ENCODE data around the gene SLC41A3. TPM values are rescaled to one million over a fixed set of nuclear protein-coding genes. Genes with fewer than 3 reads are reported as not detected.

Gene SLC41A3
- polyA plus RNA-seq, 3 donors = 75.0 to 80.6 (median 77.2) TPM

DNA sequence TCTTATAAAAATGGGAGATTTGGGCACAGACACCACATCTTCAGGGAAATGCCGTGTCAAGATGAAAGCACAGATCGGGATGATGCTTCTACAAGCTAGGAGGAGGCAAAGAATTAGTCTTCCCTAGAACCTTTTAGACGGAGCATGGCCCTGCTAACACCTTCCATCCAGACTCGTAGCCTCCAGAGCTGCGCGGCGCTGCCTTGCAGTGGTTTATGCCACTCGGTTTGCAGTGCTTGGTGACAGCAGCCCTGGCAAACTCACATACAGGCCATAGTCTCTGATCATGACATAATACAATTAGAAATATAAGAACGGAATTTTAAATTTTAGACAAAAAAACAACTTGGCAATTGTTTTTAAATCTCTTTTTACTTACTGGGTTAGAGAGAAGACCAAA is 37.1 kb upstream of the SLC41A3 start:
- DNase-seq (ENCODE audit: low read depth in 3 of 3, low spot score in 2 of 3) = no peak

- no peak for DNase-seq (ENCODE audit: low read depth in 3 of 3, low spot score in 2 of 3)
Observed at GRCh38 chr3:126119976-126120375, 36.1 kb upstream of the SLC41A3 start.

- DNase-seq (ENCODE audit: low read depth in 3 of 3, low spot score in 2 of 3) = no peak
Observed at GRCh38 chr3:126119008-126119675, 35.2 kb upstream of the SLC41A3 start.

- DNase-seq (ENCODE audit: low read depth in 3 of 3, low spot score in 2 of 3) = no peak
Observed at GRCh38 chr3:126118591-126118990, 34.7 kb upstream of the SLC41A3 start.

DNA sequence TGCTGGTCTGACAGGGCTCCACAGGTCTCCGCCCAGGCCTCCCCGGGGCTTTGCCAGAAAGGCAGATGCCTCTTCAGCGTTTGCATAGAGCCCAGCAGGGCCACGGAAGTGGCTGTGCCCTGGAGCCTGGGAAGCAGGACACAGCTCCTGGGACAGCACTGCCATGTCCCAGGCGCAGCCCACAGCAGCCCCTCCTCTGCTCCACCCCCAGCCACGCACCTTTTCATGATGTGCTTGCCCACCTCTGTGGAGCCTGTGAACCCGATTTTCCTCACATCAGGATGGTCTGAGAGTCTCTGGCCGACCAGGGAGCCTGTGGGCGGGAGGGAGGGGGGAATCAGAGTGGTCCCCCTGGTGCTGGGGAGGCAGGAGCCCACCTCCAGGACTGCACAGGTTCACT is 33.9 kb upstream of the SLC41A3 start:
- DNase-seq (ENCODE audit: low read depth in 3 of 3, low spot score in 2 of 3) = no peak

DNA sequence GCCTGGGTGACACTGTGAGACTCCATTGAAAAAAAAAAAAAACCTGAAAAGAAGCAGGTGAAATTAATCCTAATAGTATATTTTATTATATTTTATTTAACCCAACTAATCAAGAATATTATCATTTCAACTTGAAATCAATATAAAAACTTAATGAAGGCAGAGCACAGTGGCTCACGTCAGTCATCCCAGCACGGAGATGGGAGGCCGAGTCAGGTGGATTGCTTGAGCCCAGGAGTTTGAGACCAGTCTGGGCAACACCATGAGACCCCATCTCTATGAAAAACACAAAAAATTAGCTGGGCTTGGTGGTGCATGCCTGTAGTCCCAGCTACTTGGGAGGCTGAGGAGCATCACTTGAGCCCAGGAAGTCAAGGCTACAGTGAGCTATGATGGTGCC is 33.3 kb upstream of the SLC41A3 start:
- no peak for DNase-seq (ENCODE audit: low read depth in 3 of 3, low spot score in 2 of 3)

GRCh38 chr3:126116526-126116925 is 32.6 kb upstream of the SLC41A3 start:
- no peak for DNase-seq (ENCODE audit: low read depth in 3 of 3, low spot score in 2 of 3)

DNA sequence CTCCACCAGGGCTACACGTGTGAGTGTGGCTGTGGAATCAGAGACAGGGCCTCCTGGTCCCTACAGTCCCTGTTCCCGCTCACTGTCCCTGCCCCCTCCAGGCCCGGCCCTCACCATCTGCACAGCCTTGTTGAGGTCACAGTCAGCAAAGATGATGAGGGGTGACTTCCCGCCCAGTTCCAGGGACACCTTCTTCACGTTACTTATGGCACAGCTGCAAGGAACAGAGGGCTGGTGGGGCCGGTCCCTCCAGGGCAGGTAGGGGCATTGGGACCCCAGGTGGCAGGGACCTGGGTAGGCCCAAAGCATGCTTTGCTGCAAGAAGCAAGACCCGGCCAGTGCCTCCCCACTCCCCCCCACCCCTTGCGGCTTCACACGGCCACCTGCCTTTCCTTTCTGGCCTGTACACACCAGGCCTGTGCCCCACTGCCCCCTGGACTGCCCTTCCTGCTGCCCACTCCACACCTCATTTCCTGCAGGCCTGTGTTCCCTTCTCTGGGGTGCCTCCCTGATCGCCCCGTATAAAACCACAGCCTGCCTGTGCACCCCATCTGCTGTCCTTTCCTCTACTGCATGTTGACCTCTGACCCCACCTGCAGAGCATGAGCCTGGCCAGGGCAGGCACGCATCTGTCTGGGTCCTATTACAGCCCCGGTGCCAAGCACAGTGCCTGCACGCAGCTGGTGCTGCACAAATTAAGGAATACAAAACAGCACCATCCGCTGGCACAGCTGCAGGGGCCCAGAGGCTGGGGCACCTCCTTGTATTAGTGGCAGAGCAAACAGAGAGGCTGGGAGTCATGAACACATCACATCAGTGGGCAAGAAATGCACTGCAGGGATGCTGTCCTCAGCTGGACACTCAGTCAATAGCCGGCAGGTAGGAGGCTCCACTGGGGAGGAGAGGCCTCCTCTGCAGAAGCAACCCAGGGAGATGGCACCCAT is 30.8 kb upstream of the SLC41A3 start:
- DNase-seq (ENCODE audit: low read depth in 3 of 3, low spot score in 2 of 3) = no peak

DNA sequence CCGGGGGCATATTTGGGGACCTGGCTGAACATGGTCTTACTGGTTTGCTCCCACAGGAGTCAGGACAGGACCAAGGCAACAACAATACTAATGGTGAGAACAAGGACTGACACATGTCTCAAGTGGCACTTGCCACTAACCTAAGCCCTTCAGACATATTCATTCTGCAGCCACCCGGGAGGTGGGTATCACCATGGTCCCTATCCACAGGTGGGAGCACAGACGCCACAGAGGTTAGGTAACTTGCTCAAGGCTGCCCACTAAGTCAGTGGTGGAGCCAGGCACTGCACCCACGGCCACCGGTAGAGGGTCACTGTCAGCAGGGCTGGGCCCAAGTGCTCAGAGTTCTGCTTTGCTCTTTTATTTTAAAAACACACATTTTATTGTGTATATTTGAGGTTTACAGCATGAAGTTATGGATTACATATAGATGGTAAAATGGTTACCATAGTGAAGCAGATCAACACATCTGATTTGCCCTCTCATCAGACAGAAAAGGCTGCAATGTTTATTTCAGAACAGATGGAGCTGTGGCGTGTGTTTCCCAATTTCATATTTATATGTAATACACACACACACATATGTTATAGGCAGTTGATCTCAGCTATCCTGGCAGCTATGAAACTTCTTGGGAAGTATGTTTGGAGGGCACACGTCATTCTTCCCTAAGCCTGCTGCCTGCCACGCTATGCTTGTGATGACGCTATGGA is 30.0 kb upstream of the SLC41A3 start:
- no peak for DNase-seq (ENCODE audit: low read depth in 3 of 3, low spot score in 2 of 3)

- DNase-seq (ENCODE audit: low read depth in 3 of 3, low spot score in 2 of 3) = no peak
Observed at GRCh38 chr3:126113238-126113555, 29.3 kb upstream of the SLC41A3 start.

DNA sequence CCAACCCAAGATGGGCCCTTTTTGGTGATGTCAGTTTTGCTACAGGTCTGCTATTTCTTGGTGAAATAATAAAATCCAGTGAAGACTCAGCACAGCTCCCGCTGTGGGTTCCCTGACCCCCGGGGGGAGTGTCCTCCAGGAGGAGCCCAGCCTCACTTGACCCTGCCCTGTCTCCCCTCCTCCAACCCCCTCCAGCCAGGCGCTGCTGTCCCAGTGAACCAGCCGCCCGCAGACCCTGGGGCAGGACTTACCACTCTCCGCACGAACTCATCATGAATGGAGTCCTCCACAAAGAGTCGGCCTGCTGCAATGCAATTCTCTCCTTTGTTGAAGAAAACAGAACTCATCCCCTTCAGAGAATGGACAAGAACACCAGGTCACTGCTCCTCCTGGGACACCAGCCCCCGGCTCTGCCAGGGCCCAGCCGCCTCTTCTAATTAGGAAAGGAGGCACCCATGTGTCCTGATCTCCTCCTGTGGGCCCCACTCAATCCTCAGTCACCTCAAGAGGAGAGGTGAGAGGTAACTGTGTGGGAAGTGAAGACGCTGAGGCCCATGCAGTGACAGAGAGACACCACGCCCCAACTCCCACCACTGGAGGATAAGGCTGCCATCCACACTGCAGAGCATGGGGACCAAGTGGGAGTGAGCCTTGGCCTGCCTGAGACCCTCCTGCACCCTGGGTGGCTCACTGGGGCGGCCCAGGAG is 28.8 kb upstream of the SLC41A3 start:
- DNase-seq (ENCODE audit: low read depth in 3 of 3, low spot score in 2 of 3) = no peak

- DNase-seq (ENCODE audit: low read depth in 3 of 3, low spot score in 2 of 3) = no peak
Observed at GRCh38 chr3:126111566-126112475, 27.9 kb upstream of the SLC41A3 start.

DNA sequence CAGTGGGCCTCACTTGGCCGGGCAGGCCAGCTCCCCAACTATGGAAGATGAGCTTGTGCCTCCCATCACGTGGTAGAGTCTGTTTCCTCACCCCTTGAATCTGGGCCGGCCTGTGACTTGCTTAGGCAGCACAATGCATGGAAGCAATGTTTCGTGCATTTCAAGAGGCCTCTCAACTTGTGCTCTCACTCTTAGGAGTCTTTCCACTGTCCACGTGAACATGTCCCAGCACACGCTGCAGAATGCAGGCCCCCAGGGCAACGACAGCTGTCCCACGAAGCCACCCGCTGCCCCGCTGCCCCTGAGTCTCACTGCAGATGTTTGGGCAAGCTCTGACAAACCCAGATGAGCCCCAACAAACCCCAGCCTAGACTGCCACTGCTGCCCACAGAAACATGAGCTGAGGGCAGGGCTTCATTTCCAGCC is 27.2 kb upstream of the SLC41A3 start:
- DNase-seq (ENCODE audit: low read depth in 3 of 3, low spot score in 2 of 3) = no peak

GRCh38 chr3:126110431-126111125 is 26.7 kb upstream of the SLC41A3 start:
- DNase-seq (ENCODE audit: low read depth in 3 of 3, low spot score in 2 of 3) = no peak

GRCh38 chr3:126109880-126110235 is 25.9 kb upstream of the SLC41A3 start:
- no peak for DNase-seq (ENCODE audit: low read depth in 3 of 3, low spot score in 2 of 3)

DNA sequence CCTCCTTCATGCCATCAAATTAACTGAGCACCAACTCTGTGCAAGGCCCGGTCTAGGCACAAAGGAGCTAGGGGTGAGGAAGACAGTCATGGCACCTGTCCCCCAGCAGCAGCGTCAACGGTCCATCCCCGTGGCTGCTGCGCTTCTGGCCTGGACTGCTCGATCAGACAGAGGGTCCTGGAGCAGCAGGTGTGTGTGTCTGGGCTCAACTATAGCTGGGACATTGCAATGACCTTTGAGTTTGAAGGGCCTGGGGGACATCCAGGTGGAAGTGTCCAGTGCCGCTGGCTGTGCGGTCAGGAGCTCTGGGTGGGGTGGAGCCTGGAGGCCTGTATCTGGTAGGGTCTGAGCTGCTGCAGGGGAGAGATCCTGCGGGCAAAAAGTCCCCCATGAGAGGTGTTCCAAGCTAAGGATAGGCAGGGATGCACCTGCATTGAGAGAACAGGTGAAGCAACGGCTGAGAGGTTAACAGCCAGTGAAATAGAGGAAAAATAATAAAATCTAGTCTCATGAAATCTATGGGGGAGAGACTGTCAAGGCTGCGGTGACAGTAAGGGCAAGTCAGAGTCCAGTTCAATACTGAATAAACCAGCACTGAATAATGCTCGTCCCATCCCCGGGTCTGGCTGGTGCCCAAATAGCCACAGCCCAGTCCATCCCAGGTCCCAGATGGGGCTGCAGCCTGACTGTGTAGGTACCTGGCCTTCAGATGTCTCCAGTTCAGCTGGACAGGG is 25.4 kb upstream of the SLC41A3 start:
- DNase-seq (ENCODE audit: low read depth in 3 of 3, low spot score in 2 of 3) = no peak

- no peak for DNase-seq (ENCODE audit: low read depth in 3 of 3, low spot score in 2 of 3)
Observed at GRCh38 chr3:126108676-126109050, 24.7 kb upstream of the SLC41A3 start.

DNA sequence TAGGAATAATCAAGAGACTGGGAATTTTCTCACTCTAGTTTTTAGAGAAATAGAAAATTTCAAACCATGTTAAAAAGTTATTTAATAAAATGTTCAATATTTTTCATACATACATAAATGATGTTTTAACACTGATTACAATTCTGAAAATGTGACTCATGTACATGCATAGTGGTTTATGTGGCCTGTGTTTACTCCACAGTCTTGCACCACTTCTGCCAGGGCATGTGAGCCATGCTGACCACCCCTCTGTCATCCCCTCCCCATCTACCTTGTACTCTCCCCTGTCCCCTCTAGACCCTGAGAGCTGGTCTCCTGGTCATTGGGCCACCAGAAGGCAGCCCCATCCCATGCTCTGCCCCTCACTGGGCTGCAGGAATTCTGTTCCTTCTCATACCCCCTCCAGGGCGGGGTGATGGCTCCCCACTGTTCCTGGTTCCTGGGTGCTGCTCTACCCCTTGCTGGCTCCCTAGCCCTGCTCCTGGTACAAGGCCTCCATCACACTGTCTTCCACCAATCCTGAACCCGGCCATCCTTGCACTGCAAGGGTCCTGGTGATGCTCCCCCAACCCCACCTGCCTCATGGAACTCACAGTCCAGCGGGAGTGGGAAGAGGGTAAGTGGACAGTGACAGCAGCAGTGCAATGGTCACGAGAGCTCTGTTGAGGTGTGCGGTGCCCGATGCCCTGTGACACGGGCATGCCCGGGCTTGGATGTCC is 24.2 kb upstream of the SLC41A3 start:
- no peak for DNase-seq (ENCODE audit: low read depth in 3 of 3, low spot score in 2 of 3)

Data from right renal cortex interstitium (tissue), 3 donors.